Measurements from ENCODE around the gene PHLDB2.

DNA sequence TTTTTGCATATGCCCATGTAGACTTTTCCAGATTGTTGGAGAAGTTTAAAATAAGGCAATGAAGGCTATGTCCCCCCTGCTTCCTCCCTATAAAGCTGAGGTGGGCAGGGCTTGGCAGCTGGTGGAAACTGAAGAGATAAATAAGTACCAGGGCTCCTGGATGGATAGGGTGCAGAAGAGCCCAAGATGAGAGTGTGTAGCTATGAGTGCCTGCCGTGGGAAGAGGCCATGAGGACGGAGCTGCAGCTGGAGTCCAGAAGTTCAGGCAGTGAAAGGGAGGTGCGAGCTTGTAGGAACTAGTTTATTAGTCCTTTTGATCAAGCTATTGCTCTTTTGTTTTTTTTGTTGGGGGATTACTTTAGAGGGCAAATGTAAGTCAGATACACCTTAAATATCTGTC, 52.4 kb downstream of the PHLDB2 start:
- TF ChIP-seq, protein P1, sequence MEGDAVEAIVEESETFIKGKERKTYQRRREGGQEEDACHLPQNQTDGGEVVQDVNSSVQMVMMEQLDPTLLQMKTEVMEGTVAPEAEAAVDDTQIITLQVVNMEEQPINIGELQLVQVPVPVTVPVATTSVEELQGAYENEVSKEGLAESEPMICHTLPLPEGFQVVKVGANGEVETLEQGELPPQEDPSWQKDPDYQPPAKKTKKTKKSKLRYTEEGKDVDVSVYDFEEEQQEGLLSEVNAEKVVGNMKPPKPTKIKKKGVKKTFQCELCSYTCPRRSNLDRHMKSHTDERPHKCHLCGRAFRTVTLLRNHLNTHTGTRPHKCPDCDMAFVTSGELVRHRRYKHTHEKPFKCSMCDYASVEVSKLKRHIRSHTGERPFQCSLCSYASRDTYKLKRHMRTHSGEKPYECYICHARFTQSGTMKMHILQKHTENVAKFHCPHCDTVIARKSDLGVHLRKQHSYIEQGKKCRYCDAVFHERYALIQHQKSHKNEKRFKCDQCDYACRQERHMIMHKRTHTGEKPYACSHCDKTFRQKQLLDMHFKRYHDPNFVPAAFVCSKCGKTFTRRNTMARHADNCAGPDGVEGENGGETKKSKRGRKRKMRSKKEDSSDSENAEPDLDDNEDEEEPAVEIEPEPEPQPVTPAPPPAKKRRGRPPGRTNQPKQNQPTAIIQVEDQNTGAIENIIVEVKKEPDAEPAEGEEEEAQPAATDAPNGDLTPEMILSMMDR (IDR thresholded peaks at IDR 0.05) = no peak
- no peak for TF ChIP-seq POLR2A (IDR thresholded peaks at IDR 0.05)

Measured in heart left ventricle (tissue), 13 donors.